Loucy (cell line): ENCODE results near the gene FZD4.
"Not testable (repeated sequence)": the region's sequence is repeated elsewhere in the genome, so short reads cannot be mapped to it uniquely, and the experiment has no call there.

Experiments
- EZH2phosphoT487 ChIP-seq: fragments of 200-600 bp; IDR thresholded peaks from 2 replicates; pipeline ENCODE4 v1.6.1; 2018; ENCODE audit warnings: antibody characterized with exemption, mild to moderate bottlenecking, moderate library complexity, borderline replicate concordance
- TF ChIP-seq, protein P1 (sequence below): fragments of 200-600 bp; sonication (generic); conservative IDR thresholded peaks from 2 replicates; pipeline ENCODE4 v1.5.1; 2014; ENCODE audit warnings: mild to moderate bottlenecking, antibody characterized with exemption, low read length

DNA sequence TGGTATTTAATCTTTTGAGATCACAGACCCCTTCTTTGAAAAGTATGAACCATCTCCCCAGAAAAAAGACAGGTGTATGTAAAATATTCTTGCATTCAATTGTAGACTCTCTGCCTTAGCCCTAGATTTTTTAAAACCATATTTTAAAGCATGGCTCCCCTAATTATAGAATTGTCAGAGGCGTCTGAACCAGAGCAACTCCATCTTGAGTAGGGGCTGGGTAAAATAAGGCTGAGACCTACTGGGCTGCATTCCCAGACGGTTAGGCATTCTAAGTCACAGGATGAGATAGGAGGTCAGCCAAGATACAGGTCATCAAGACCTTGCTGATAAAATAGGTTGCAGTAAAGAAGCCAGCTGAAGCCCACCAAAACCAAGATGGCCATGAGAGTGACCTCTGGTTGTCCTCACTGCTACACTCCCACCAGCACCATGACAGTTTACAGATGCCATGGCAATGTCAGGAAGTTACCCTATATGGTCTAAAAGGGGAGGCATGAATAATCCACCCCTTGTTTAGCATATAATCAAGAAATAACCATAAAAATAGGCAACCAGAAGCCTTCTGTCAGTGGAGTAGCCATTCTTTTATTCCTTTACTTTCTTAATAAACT lies 17.9 kb downstream of the FZD4 start:
- TF ChIP-seq, protein P1, sequence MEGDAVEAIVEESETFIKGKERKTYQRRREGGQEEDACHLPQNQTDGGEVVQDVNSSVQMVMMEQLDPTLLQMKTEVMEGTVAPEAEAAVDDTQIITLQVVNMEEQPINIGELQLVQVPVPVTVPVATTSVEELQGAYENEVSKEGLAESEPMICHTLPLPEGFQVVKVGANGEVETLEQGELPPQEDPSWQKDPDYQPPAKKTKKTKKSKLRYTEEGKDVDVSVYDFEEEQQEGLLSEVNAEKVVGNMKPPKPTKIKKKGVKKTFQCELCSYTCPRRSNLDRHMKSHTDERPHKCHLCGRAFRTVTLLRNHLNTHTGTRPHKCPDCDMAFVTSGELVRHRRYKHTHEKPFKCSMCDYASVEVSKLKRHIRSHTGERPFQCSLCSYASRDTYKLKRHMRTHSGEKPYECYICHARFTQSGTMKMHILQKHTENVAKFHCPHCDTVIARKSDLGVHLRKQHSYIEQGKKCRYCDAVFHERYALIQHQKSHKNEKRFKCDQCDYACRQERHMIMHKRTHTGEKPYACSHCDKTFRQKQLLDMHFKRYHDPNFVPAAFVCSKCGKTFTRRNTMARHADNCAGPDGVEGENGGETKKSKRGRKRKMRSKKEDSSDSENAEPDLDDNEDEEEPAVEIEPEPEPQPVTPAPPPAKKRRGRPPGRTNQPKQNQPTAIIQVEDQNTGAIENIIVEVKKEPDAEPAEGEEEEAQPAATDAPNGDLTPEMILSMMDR = not testable (repeated sequence)
- TF ChIP-seq EZH2phosphoT487 = not testable (repeated sequence)
